ENCODE results near the gene SNX19. TPM values are rescaled to one million over a fixed set of nuclear protein-coding genes. Genes with fewer than 3 reads are reported as not detected.

SNX19 gene
- total RNA-seq, 1 donor from 2014 or later = 48.8 TPM

DNA sequence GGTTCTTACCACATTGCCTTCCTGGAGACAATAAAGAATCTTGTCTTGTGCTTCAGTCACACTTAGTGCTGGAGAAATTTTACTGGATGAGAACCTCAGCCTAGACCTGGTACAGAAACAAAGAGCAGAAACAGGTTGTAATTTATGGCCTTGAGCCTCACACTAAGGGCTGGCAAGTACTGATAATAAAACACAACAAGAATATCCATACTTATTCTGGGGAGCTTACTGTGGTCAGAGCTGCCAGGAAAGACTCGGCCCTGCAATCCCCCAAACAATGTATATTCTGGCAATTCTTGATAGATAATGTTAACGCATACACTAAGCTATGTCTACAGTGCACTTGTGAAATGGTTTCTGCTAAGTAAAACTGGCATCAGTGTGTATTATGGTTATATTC lies 9.7 kb downstream of the SNX19 start:
- no peak for DNase-seq (ENCODE audit: low read depth in 2 of 2)

DNA sequence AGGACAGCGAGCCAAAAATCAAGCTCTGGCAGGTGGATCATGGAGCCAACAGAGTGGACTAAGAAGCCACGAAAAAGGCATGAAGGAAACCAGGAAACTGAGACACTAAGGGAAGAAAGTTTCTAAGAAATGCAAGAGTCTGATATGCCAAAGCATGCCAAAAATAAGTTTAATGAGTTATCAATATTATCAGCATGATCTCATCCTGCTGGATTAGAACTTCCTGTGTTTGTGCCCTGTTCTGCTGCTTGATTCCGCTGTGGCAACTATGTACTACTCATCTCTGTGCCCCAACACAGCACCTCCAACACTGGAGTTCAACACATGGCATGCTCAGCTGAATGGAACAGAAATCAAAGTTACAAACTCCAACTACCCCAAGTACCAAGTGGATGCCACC lies 10.8 kb downstream of the SNX19 start:
- DNase-seq (ENCODE audit: low read depth in 2 of 2) = no peak

DNA sequence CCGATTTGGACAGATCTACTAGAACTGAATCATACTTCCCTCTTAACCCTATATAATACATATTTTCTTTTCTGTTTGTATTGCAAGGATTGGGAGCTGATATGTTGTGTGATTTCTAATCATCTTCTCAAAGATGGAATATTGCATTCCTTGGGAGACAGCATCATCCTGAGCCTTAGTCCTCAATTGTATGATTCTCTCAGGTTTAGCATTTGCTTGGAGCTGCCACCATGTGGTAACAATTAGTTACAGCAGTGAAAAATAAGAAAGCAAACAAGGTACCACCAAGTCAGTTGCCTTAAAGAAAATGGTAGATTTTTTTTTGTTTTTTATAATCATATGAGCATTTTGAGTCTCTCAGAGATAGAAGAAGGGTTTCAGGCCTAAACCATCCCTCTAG lies 11.9 kb downstream of the SNX19 start:
- DNase-seq (ENCODE audit: low read depth in 2 of 2) = peak; percentile 15 to 24

DNA sequence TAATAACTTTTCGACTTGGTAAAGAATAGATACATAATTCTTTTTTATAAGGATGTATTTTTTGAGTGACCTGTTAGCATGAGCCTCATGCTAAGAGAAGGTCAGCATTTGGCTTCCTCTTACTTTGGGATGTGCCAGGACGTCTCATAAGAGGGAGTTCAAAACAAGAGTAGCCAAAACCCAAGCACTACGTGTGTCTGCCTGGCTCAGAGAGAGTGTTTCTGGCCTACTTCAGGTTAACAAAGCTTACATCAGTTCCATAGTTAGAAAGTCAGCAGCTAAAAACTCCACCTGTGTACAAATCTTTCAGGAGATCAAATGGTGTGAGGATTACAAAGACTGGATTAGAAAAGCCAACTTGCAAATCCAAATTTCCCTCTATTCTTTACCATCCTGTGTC lies 13.9 kb downstream of the SNX19 start:
- no peak for DNase-seq (ENCODE audit: low read depth in 2 of 2)

DNA sequence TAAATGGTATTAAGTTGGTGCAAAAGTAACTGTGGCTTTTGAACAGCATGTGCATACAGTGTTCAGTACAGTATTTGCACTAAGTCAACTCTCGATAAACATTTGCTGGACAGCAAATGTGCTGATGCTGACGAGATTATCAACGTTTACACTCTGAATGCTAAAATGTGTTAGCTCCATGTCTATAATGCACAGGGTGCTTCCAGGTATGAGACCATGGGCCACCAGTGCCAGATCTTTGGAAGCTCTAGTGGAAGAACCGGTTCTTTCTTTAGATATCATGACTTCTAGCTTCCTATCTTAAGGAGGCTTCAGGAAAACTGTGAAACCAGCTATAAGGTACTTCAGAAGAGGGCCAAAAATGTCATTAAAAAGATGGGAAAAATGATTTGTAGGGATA lies 17.2 kb downstream of the SNX19 start:
- DNase-seq (ENCODE audit: low read depth in 2 of 2) = no peak

DNA sequence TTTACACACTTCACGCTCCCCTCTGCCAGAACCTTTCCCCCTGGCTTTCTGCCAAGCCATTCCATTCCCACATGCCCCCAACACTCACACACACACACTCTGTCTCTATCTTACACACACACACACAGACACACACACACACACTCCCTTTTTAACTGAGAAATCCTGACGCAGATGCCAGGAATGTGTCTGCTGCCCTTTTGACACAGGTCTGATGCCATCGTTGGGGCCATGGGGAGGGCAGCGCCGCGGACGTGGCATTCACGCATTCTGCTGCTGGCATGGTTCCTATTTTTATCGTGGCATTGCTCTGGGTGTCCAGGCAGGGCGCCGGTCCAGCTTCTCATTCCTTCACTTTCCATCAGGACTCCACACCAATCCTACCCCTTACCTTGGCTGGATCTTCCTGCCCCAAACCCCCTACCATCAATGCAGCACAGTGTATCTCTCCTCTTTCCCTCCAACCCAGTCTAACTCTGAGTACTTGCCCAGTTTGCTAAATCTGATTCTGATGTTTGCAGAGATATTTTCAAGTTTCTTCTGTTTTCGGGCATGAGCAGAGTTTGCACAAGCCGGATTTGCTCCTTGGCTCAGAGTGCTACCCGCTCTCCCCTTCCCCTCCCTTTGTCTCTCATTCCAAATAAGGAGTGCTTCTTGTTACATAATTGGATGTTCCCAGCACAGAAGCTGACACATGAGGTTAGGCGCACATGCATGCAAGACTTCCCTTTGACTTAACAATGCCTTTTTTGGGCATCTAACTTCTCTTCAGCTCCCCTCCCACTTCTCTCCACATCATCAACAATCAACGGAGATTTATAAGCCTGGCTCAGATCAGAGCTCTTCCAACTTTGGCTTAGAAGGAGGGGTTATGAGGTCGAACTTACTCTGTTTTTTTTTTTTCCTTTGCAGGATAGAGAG lies 18.8 kb downstream of the SNX19 start:
- peak in 1 of 2 donors; percentile 95 for DNase-seq (ENCODE audit: low read depth in 2 of 2)

DNA sequence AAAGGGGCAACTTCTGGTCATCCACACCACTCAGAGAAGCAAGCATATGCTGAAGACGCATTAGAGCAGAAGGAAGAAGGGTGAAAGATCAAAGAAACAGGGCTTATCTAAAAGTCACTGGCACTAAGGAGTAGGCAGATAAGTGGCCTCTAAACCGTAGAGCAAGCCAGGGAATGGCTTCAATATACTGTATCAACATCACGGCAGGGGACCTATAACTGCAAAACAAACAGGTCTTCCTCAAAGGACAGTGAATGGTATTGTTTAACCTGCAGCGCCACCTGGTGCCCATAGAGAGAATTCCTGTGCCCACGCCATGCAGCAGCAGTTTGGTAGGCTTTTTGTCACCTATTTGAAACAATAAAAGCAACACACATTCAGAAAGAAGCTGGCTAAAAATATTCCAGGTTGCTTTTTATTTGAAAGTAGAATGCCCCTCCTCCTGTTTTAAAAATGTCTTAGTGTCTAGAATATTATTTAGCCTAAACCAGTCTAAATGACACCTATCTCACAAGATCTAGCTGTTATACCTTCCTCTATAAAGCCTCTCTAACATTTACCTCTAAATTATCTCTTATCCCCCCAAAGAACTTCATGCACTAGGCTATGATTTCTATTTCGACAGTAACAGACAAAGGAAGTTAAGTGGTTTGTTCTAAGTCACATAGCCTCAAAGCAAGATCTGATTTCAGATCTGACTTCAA lies 21.8 kb downstream of the SNX19 start:
- peak; percentile 78 to 88 for DNase-seq (ENCODE audit: low read depth in 2 of 2)

DNA sequence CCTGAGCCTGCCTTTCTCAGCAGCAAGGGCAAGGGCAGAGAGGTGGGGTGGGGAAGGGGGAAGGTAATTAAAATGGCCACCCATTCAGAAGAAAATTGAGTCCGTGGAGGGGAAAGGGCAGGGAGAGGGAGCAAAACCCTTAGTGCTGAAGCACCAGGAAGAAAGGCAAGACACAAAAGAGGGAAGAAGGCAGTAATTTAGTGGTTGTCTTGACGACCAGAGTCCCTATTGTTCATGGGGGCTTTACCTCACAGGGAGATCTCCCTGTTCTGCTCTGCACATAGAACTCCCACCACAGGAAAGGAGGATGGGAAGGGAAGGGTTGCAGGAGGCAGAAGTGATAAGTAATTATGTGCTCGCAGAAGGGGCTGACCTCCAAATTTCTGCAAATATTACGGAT lies 23.4 kb downstream of the SNX19 start:
- no peak for DNase-seq (ENCODE audit: low read depth in 2 of 2)

DNA sequence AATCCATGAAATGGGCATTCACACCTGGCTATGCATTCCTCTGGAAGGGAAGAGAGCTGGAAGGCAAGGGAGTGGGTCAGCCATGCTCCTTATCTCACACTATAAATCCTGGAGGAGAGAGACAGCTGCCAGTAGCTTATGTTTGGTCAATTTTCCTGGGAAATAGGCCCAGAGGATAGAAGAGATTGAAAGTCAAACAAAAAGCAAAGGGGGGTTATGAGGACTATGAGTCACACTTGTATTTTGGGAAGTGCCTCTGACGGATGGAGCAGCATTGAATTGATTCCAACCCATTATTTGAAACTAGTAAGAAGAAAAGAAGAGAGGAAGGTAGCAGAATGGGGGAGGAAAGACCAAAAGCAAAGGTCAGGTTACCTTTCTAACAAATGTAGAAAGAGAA lies 25.0 kb downstream of the SNX19 start:
- peak; percentile 50 to 55 for DNase-seq (ENCODE audit: low read depth in 2 of 2)

DNA sequence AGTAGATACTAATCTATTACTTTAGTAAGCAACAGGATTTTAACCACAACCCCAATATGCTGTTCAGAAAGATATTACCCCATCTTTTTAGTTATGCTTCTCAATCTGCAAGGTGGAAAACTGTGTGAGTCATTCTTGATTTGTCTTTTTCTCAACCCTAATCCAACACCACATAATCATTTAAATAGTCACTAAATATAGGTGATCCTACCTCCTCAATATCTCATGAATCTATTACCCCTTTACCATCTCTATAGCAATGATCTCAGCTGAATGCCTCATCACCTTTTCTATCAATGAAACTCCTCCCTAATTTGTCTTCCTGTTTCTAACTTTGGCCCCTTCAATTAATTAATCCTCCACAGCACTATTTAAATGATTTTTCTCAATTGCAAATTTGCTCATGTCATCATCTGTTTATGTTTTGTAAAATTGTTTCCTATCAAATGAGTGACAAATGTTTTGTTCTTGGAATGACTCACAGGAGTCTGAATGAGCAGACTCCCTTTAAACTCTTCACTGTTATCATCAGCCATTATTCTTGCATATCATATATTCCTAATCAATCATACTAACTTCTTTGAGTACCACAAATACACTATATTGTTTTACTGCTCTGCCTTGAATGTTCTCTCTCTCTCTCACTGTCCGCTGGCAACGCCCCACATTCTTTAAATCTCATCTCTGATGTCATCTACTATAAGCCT lies 26.1 kb downstream of the SNX19 start:
- DNase-seq (ENCODE audit: low read depth in 2 of 2) = peak in 1 of 2 donors; percentile 73

DNA sequence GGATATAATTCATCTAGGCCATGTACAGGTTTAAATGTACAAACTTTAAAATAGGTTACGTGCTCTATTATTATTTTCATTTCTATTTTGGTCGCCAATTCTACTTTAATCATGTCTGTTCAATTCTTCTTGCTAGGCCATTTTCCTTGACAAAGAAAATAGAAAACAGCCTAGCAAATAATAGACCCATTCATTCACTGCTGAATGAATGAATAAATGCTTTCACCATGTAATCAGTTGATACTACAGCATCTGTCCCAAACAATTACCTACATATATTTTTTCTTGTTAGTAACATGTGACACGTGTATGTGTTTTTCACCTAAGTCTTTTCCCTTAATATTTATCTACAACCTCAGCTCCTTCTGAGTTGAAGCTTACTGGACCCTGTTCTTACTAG lies 27.5 kb downstream of the SNX19 start:
- DNase-seq (ENCODE audit: low read depth in 2 of 2) = no peak

DNA sequence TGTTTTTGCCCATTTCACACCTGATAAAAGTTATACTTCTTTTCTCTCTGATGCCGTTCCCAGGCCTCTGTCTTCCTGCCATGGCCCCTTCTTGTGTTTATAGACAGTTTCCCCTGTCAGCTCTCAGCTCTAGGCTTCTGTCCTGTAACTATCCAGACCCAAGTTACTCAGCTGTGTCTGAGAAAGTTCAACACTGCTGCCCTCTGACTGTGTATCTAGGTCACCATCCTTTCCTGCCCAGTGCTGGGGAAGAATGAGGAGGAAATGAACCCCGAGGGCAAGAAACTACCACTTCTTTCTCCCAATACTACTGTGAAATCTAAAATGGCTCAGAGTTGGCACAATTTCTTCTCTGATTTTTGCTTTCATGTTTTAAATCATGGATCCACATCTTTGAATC lies 29.6 kb downstream of the SNX19 start:
- peak in 1 of 2 donors; percentile 93 for DNase-seq (ENCODE audit: low read depth in 2 of 2)

DNA sequence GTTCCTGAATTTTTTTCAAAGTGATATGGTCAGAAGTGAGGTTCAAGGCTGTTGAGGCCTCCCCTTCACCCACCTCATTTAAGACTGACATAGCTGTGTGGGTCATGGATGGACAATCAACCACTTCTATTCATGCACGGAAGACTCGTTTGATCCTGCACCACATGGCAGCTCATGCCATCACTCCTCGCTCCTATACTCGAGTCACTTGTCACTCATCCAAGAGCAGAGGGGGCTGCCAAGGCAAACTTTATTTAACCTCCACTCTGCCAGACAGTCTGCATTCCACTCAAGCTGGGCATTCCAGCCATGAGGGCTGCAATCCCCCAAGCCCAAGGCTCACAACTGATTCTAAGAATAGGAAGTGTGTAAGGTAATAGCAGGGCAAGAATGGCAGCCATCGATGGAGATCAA lies 34.1 kb downstream of the SNX19 start:
- DNase-seq (ENCODE audit: low read depth in 2 of 2) = peak in 1 of 2 donors; percentile 42

DNA sequence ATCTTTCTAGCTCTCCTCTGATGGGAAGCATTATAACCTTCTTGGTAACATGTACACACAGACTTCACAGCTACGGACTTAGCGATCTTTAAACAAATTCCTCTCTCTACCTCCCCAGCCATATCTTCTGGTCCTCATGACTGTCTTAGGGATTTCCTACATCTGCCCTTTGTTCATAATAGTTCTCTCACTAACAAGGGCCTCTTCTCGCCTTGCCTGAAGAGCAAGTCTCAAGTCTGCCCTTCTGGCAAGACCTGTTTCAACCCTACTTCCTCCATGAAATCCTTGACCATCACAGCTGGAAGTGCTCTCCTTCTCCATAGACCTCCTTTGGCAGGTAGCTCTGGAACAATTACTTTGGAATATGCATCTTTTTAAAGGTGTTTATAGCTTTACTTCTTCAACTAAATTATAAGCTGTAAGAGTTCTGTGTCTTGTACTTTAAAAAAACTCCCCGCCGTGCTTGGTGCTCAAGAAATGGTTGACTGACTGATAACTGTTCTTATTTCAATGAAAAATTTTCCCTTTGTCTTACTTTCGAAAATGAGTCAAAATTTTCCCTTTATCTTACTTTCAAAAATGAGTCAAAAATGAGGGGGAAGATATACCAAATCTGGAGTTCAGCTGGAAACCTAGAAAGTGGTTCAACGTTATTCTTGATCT lies 34.7 kb downstream of the SNX19 start:
- DNase-seq (ENCODE audit: low read depth in 2 of 2) = no peak

DNA sequence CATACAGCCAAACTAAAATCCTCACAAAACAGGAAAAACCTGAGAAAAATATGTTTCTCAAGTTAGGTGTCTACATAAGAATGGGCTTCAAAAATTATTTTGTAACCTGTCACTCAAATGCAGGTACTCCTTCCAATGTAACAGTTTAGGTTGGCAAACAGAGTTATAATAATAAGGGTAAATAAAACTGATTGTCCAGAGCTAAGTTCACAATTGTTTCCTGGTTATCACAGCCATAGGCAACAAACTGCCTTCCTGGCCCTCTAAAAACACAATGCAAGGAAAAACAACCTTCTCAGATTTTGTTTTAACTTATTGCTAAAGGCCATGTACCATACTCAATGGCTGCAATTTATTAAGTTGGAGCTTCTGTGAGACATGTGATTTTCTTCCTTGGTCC lies 36.4 kb downstream of the SNX19 start:
- no peak for DNase-seq (ENCODE audit: low read depth in 2 of 2)

DNA sequence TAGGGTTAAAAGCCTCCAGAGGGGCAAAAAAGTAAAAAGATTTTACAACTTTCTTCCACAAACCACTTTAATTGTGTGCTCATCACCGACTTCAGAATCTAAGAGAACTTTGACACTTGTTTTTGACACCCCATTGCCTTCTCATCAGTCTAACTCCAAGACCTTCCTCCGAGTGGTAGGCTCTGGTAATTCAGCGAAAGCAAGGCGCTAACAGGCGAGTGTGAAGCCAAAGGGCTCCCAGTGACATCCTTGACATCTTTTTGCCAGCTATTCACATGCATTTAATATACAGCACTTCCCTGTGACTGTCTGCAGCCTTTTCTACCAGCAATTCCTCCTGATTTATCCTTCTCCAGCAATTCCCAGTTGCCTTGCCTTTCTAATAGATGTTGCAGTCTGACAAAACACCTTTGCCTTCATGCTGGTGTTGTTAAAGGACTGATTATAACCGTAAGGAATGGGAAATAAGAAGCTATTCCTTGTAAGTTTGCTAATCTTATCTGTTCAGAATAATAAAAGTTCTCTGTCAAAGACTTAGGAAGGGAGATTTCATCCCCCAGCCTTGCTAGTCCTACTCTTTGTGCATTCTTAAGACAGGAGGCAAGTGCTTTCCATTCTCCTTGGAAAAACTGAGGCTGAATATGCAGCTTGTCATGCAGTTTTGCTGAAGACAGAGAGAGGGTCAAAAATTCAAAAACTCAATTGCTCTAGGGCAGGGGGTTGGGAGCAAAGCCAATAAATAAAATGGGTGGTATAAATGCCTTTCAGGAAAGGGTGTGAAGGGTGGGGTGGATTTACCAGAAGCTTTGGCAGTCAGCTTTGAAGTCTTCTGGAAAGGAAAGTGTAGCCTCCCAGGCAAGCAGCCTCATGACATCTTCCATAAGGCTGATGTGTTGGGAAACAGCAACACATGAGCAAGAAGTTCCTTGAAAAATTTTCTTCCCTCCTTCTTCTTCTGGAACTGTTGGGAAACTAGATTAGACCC lies 39.1 kb downstream of the SNX19 start:
- DNase-seq (ENCODE audit: low read depth in 2 of 2) = no peak

DNA sequence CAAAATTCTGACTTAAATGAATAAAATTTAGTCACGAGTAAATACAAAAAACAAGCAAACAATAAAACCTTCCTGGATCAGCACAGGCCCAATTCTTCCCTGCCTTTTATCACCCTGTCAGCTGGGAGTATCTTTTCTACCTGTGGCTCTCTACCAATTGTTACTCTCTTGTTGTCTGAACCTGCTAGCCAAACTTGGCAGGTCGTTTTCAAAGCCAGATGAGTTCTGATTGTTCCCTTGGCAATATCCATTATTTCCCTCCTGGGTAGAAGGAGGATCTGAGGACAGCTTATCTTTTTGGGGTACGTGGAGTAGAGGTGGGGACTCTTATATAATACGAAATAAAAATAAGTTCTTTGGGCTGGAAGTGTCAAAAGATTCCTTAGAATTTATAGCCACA lies 40.2 kb downstream of the SNX19 start:
- no peak for DNase-seq (ENCODE audit: low read depth in 2 of 2)

DNA sequence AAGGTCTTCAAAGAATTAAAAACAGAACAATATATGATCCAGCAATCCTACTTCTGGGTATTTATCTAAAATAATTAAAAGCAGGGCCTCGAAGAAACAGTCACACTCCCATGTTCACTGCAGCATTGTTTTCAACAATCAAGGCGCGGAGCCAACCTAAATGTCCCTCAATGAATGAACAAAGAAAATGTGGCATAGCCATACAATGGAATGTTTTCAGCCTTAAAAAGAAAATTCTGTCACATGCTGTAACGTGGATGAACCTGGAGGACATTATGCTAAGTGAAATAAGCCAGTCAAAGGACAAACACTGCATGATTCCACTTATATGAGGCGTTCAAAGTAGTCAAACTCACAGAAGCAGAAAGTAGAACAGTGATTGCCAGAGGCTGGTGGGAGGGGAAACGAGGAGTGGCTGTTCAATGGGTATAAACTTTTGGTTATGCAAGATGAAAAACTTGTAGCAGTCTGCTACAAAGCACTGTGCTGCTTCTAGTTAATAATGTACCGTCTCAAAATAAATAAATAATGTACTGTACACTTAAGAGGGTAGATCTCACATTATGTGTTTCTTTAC lies 41.2 kb downstream of the SNX19 start:
- peak in 1 of 2 donors; percentile 63 for DNase-seq (ENCODE audit: low read depth in 2 of 2)

DNA sequence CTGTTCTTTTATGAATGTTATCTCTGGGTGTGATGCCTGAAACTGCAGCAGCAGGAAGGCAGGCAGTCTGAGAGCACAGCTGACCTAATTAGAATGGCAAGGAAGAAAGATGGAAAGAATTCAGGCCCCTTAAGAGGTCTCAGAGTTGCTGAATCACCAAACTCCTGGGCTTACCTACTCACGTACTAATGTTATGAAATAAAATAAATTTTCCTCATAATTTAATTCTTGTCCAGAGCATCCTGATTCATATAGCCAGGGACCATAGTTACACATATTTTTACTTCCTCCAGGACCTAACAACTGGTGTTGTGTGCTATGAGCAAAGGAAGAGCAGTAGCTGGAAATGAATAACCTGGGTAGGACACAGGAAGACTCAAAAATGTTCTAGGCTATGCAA lies 41.9 kb downstream of the SNX19 start:
- DNase-seq (ENCODE audit: low read depth in 2 of 2) = peak in 1 of 2 donors; percentile 24

DNA sequence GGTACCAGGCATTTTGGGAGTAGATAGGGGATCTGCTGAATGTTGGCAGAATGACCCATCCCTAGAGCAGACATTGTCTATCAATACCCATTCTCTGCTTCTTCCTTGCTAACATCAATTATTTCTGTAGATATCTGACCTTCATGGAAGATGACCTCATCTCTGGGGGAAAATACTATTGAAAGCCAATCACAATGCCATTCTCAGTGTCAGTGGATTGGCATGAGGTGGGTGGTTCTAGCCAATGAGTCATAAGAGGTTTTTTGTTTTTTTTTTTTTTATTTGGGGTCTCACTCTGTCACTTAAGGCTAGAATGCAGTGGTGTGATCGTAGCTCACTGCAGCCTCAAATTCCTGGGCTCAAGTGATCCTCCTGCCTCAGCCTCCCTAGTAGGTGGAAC lies 42.5 kb downstream of the SNX19 start:
- DNase-seq (ENCODE audit: low read depth in 2 of 2) = peak in 1 of 2 donors; percentile 44
